DLD1 (cell line): ENCODE results near the gene OR2L8.
"Not testable (repeated sequence)": the region's sequence is repeated elsewhere in the genome, so short reads cannot be mapped to it uniquely, and the experiment has no call there.

Experiments
- in situ Hi-C: cut with HindIII; loops from 2 replicates; pipeline ENCODE4 v1.10.0; 2017; ENCODE audit warnings: low sequenced_read_pairs

The OR2L8 gene

GRCh38 chr1:247948558-247948957 lies at the start of gene OR2L8:
OR2L8 (plus strand) TSS chr1:247948858; CDS start chr1:247948858, 0 bp downstream.
- in situ Hi-C loops, result no loop called here

GRCh38 chr1:247904122-247904521 lies 44.5 kb upstream of the OR2L8 start:
- in situ Hi-C loops, result no loop called here

GRCh38 chr1:247905181-247905580 lies 43.5 kb upstream of the OR2L8 start:
- in situ Hi-C loops, result no loop called here

- in situ Hi-C loops, result no loop called here
These were observed 42.7 kb upstream of the OR2L8 start for GRCh38 chr1:247905910-247906503.

DNA sequence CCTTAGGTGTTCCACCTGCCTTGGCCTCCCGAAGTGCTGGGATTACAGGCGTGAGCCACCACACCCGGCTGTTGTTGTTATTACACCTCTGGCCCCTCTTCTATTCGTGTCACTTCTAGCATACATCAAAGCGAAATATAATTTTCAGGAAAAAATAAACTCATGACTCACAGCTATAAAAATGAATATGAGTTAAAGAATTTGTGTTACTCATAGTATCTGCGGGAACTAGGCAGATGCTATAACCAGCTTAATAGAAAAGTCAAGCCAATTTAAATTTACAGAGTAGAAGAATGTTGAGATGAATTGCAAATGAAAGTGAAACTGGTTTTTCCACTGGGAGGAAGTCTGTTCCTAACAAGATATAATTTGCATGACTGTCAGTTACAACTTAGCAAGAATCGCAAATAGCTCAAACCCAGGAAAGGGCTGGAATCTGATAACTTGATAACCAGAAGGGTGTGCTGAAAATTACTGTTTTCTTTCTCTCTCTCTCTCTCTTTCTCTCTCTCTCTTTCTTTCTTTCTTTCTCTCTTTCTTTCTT lies 42.1 kb upstream of the OR2L8 start:
- in situ Hi-C loops, result no loop called here

GRCh38 chr1:247908766-247909165 lies 39.9 kb upstream of the OR2L8 start:
- in situ Hi-C loops, result no loop called here

- in situ Hi-C loops, result no loop called here
These were observed 34.9 kb upstream of the OR2L8 start for GRCh38 chr1:247913786-247914185.

- in situ Hi-C loops, result no loop called here
These were observed 33.6 kb upstream of the OR2L8 start for GRCh38 chr1:247914941-247915662.

DNA sequence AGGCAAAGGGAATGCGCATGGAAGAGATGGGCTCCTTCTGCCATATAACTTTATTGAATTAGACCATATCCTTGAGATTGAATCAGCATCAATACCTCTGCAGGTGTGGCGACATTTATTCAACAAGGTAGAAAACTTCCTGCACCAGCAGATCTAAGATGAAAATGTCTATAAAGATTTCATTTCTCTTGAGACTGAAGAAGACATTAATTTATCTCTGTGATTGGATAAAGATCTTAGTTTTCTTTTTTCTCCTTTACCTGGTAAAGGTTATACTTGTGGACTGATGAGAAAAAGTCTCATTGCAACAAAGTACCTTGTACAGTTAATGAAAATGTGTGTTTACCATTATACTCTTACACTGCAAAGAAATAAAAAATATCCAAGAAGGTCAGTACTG lies 28.7 kb upstream of the OR2L8 start, which contains the start of gene OR2T8:
Gene OR2T8, plus strand, starts transcription at position 301 of the 400 bp plus-strand sequence. CDS start 766 bp downstream, outside the sequence.
- in situ Hi-C loops, result no loop called here

GRCh38 chr1:247923941-247924340 lies 24.7 kb upstream of the OR2L8 start:
- in situ Hi-C loops, result no loop called here

GRCh38 chr1:247924868-247925267 lies 23.8 kb upstream of the OR2L8 start, which contains the start of gene OR2AJ1:
OR2AJ1 (plus strand) TSS chr1:247924889; CDS start chr1:247933769, 8,880 bp downstream.
- in situ Hi-C loops, result no loop called here

GRCh38 chr1:247933989-247934388 lies 14.7 kb upstream of the OR2L8 start:
- in situ Hi-C loops, result no loop called here

DNA sequence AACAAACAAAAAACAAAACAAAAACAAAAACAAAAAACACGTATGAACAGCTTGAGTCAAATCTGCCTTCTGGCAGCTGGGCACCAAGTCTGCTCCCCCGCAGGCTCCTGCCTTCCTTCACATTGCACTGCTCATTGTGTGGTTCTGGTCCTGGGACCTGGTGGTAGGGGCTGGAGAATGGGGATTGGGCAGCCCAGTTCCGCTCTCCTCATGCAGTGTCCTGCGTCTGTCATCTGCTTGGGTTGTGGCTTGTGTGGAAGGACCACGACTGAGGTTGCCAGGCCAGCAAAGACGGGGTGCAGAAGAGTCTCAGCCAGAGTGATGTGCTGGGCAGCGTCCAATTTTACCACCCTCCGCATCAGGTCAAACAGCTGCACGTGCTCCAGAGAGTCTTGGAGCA lies 12.9 kb upstream of the OR2L8 start:
- in situ Hi-C loops, result no loop called here

- in situ Hi-C loops, result no loop called here
These were observed 12.2 kb upstream of the OR2L8 start for GRCh38 chr1:247936415-247936814.

DNA sequence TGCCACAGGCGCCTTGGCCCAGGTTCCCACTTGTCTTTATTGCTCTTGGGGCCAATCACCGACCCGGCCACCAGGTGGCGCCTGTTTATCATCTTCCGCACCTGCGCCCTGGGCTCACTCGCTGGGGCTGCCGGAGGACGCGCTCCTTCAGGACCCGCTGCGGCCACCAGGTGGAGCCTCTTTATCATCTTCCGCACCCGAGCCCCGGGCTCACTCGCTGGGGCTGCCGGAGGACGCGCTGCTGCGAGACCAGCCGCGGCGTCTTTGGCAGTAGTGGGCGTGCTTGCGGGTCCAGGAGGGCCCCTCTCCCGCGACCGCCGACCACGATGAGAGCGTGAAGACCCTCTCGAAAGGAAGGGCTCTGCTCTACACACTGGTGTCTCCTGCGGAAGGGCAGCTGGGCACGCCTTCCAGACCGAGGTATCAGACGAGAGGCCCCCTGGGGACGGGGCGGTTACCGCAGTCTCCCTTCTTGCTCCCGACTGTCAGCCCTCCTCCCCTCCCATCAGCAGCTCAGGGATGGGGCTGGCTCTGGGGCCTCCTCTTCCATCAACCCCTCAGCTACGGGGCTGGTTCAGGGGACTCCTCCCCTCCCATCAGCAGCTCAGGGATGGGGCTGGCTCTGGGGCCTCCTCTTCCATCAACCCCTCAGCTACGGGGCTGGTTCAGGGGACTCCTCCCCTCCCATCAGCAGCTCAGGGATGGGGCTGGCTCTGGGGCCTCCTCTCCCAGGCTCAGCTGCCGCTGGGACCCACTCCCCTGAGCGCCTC lies 11.5 kb upstream of the OR2L8 start:
- in situ Hi-C loops, result not testable (repeated sequence)

GRCh38 chr1:247942624-247943023 lies 6.0 kb upstream of the OR2L8 start:
- in situ Hi-C loops, result no loop called here

- in situ Hi-C loops, result no loop called here
These were observed 4.8 kb downstream of the OR2L8 start for GRCh38 chr1:247953408-247953807.

GRCh38 chr1:247961791-247962190 lies 13.1 kb downstream of the OR2L8 start:
- in situ Hi-C loops, result no loop called here

- in situ Hi-C loops, result no loop called here
These were observed 14.4 kb downstream of the OR2L8 start for GRCh38 chr1:247962911-247963588.

GRCh38 chr1:247964933-247965332 lies 16.3 kb downstream of the OR2L8 start, which contains the start of gene OR2AK2:
OR2AK2 (plus strand) TSS chr1:247965233; CDS start chr1:247965377, 144 bp downstream.
- in situ Hi-C loops, result no loop called here
